Esophagus squamous epithelium (tissue), 4 donors: ENCODE measurements around the gene ATP10B.

Experiments
- CTCF ChIP-seq, 6 experiments: fragments of 450-650 bp in 4 of 6; fragments of 200-600 bp in 2 of 6; sonication (generic) in 2 of 6; IDR thresholded peaks; one replicate each; pipeline ENCODE4 v1.5.1; 2016 to 2019; ENCODE audit warnings: antibody characterized with exemption in 6 of 6, mild to moderate bottlenecking in 4 of 6, moderate library complexity in 4 of 6
- POLR2A ChIP-seq, 4 donors: fragments of 450-650 bp; IDR thresholded peaks; one replicate each; pipeline ENCODE4 v1.6.1; 2017; ENCODE audit warnings: antibody characterized with exemption in 4 of 4, mild to moderate bottlenecking in 4 of 4, moderate library complexity in 3 of 4

- TF ChIP-seq CTCF (IDR thresholded peaks at IDR 0.05) (no peak), POLR2A (IDR thresholded peaks at IDR 0.05) (no peak)
These were observed 51.4 kb downstream of the ATP10B start for GRCh38 chr5:160800375-160801275.
